OCI-LY1 (cell line): ENCODE results near the gene TCEAL9.
A peak's percentile ranks its signal among the peaks of the same experiment; 100 is the strongest.

Source experiments
- H2AFZ ChIP-seq: fragments of 200-600 bp; sonication (generic), shearing (Covaris generic); 2 replicates; pipeline ENCODE4 v1.6.0; 2014; ENCODE audit warnings: antibody characterized with exemption, mild to moderate bottlenecking, low read length
- H3F3A ChIP-seq: fragments of 200-600 bp; sonication (generic), shearing (Covaris generic); 2 replicates; pipeline ENCODE4 v1.6.0; 2014; ENCODE audit warnings: mild to moderate bottlenecking, antibody characterized with exemption, low read length, moderate library complexity; ENCODE audit not compliant: insufficient read depth
- H3K27ac ChIP-seq: fragments of 200-600 bp; sonication (generic); 2 replicates; pipeline ENCODE4 v1.5.1; 2014; ENCODE audit warnings: low read length, mixed run types, mild to moderate bottlenecking, low read depth; ENCODE audit not compliant: poor library complexity, severe bottlenecking
- H3K27me3 ChIP-seq: fragments of 200-600 bp; sonication (generic); 2 replicates; pipeline ENCODE4 v1.6.0; 2014; ENCODE audit warnings: antibody characterized with exemption, mild to moderate bottlenecking, low read length, moderate library complexity; ENCODE audit not compliant: insufficient read depth
- H3K36me3 ChIP-seq: fragments of 200-600 bp; sonication (generic); 2 replicates; pipeline ENCODE4 v1.6.1; 2014; ENCODE audit warnings: mild to moderate bottlenecking, antibody characterized with exemption, low read length, moderate library complexity, mixed read lengths; ENCODE audit not compliant: insufficient read depth
- H3K4me1 ChIP-seq: fragments of 200-600 bp; sonication (generic); 2 replicates; pipeline ENCODE4 v1.5.1; 2014; ENCODE audit warnings: mild to moderate bottlenecking, low read length, moderate library complexity; ENCODE audit not compliant: insufficient read depth, severe bottlenecking
- H3K4me2 ChIP-seq: fragments of 200-600 bp; sonication (generic), shearing (Covaris generic); 2 replicates; pipeline ENCODE4 v1.6.1; 2014; ENCODE audit warnings: low read length
- H3K4me3 ChIP-seq: fragments of 200-600 bp; sonication (generic); 2 replicates; pipeline ENCODE4 v1.5.1; 2014; ENCODE audit warnings: low read length, low read depth, mild to moderate bottlenecking, mixed read lengths; ENCODE audit not compliant: poor library complexity, severe bottlenecking
- H3K79me2 ChIP-seq: fragments of 200-600 bp; shearing (Covaris generic); 2 replicates; pipeline ENCODE4 v1.6.1; 2016; ENCODE audit warnings: mixed run types, low read length, mixed read lengths; ENCODE audit not compliant: insufficient read depth
- H3K9ac ChIP-seq: fragments of 200-600 bp; sonication (generic), shearing (Covaris generic); 2 replicates; pipeline ENCODE4 v1.6.1; 2014; ENCODE audit warnings: mild to moderate bottlenecking, low read length, mixed read lengths
- H3K9me2 ChIP-seq: fragments of 200-600 bp; sonication (generic), shearing (Covaris generic); 2 replicates; pipeline ENCODE4 v1.6.1; 2014; ENCODE audit warnings: low read depth, mild to moderate bottlenecking, low read length, mixed read lengths
- H3K9me3 ChIP-seq: fragments of 200-600 bp; shearing (Covaris generic); 2 replicates; pipeline ENCODE4 v1.6.1; 2014; ENCODE audit warnings: low read length, mixed read lengths
- H4K20me1 ChIP-seq: fragments of 200-600 bp; sonication (generic), shearing (Covaris generic); 2 replicates; pipeline ENCODE4 v1.6.0; 2016; ENCODE audit warnings: mild to moderate bottlenecking, low read length; ENCODE audit not compliant: insufficient read depth
- CTCF ChIP-seq: fragments of 200-600 bp; sonication (generic), shearing (Covaris generic); IDR thresholded peaks from 2 replicates; pipeline ENCODE4 v1.5.1; 2017; ENCODE audit warnings: mild to moderate bottlenecking, antibody characterized with exemption, low read length, moderate library complexity, mixed read lengths
- EZH2 ChIP-seq: fragments of 200-600 bp; sonication (generic), shearing (Covaris generic); IDR thresholded peaks from 2 replicates; pipeline ENCODE4 v1.8.0; 2017; ENCODE audit warnings: borderline replicate concordance, mixed run types, mild to moderate bottlenecking, antibody characterized with exemption, low read length, moderate library complexity, mixed read lengths

TCEAL9 gene

GRCh38 chrX:103376979-103377324, 20.6 kb downstream of the TCEAL9 start:
- Histone ChIP-seq H3K9me2 (no peaks in the 10 kb centered on the region), H3K9me3 (no peaks in the 10 kb centered on the region), H3K36me3 (no peaks in the 10 kb centered on the region), H3K4me3 (peak overlapping the region; percentile 48), H3F3A (no peaks in the 10 kb centered on the region), H3K9ac (no peak overlapping the region), H3K79me2 (no peaks in the 10 kb centered on the region), H3K27me3 (no peaks in the 10 kb centered on the region), H3K4me1 (no peaks in the 10 kb centered on the region), H4K20me1 (no peaks in the 10 kb centered on the region), H3K4me2 (peak overlapping the region; percentile 29; the same call in 1 of the 2 replicates), H3K27ac (no peak overlapping the region), H2AFZ (no peak overlapping the region)
- no peak for TF ChIP-seq CTCF
- TF ChIP-seq EZH2 = no peak

- H3K4me2 ChIP-seq = no peak overlapping the region
- H3K4me3 ChIP-seq = no peak overlapping the region
- TF ChIP-seq CTCF = no peak
Observed at GRCh38 chrX:103378990-103379389, 22.7 kb downstream of the TCEAL9 start.

GRCh38 chrX:103382877-103383276, 26.6 kb downstream of the TCEAL9 start:
- no peaks in the 10 kb centered on the region for H3K27me3 ChIP-seq
- H3K9ac ChIP-seq = no peak overlapping the region
- H3K9me3 ChIP-seq = no peaks in the 10 kb centered on the region
- no peaks in the 10 kb centered on the region for H3K4me1 ChIP-seq
- no peak overlapping the region for H3K4me2 ChIP-seq
- H3K4me3 ChIP-seq = no peak overlapping the region
- H3K79me2 ChIP-seq = no peaks in the 10 kb centered on the region
- H3K27ac ChIP-seq = no peak overlapping the region
- no peaks in the 10 kb centered on the region for H3F3A ChIP-seq
- H3K36me3 ChIP-seq = no peaks in the 10 kb centered on the region
- no peak for TF ChIP-seq EZH2
- no peak for TF ChIP-seq CTCF
- H3K9me2 ChIP-seq = no peaks in the 10 kb centered on the region
- H2AFZ ChIP-seq = no peak overlapping the region
- no peaks in the 10 kb centered on the region for H4K20me1 ChIP-seq

More at GRCh38 chrX:103378990-103379389, 22.7 kb downstream of the TCEAL9 start:
- Histone ChIP-seq H3K4me1 (no peaks in the 10 kb centered on the region), H3K9me3 (no peaks in the 10 kb centered on the region), H3K79me2 (no peaks in the 10 kb centered on the region), H3K36me3 (no peaks in the 10 kb centered on the region), H2AFZ (no peak overlapping the region), H3K27ac (no peak overlapping the region), H3K9me2 (no peaks in the 10 kb centered on the region), H3F3A (no peaks in the 10 kb centered on the region), H4K20me1 (no peaks in the 10 kb centered on the region), H3K27me3 (no peaks in the 10 kb centered on the region), H3K9ac (no peak overlapping the region)
